Adrenal gland (tissue), 12 donors: ENCODE data around the gene RMDN3. TPM values are rescaled to one million over a fixed set of nuclear protein-coding genes. Genes with fewer than 3 reads are reported as not detected.

ENCODE experiments used
- DNase-seq, 7 donors: peaks; one replicate each; pipeline ENCODE4 v3.0.0-alpha.2; 2019 to 2020
- H3K27ac ChIP-seq, 5 donors: fragments of 200-600 bp; sonication (generic) in 4 of 5; 1 replicate in 3 of 5; 2 replicates in 2 of 5; pipeline versions ENCODE4 v1.5.1 to v1.8.0; 2016 to 2020; ENCODE audit warnings: mild to moderate bottlenecking in 1 of 5
- H3K27me3 ChIP-seq: fragments of 200-600 bp; 2 replicates; pipeline ENCODE4 v1.8.0; 2021
- H3K36me3 ChIP-seq, 2 donors: fragments of 200-600 bp; replicated peaks in 1 of 2; 1 replicate in 1 of 2; 2 replicates in 1 of 2; pipeline versions ENCODE4 v1.5.1 to v1.8.0; 2018 to 2022
- H3K4me1 ChIP-seq, 2 donors: fragments of 200-600 bp; replicated peaks in 1 of 2; 1 replicate in 1 of 2; 2 replicates in 1 of 2; pipeline versions ENCODE4 v1.5.1 to v1.8.0; 2018 to 2021
- H3K4me3 ChIP-seq, 4 donors: fragments of 200-600 bp; sonication (generic) in 3 of 4; one replicate each; pipeline ENCODE4 v1.5.1; 2016 to 2018
- H3K9me3 ChIP-seq, 3 donors: fragments of 200-600 bp; sonication (generic) in 1 of 3; replicated peaks in 1 of 3; 1 replicate in 2 of 3; 2 replicates in 1 of 3; pipeline versions ENCODE4 v1.5.1 to v1.8.0; 2016 to 2021
- CTCF ChIP-seq, 6 experiments: fragments of 450-650 bp in 4 of 6; fragments of 200-600 bp in 2 of 6; sonication (generic) in 1 of 6; IDR thresholded peaks; 1 replicate in 5 of 6; 2 replicates in 1 of 6; pipeline versions ENCODE4 v1.5.1 to v1.8.0; 2016 to 2021; ENCODE audit warnings: antibody characterized with exemption in 6 of 6, mild to moderate bottlenecking in 2 of 6, moderate library complexity in 1 of 6
- POLR2A ChIP-seq, 2 donors: fragments of 450-650 bp; IDR thresholded peaks; one replicate each; pipeline ENCODE4 v1.6.1; 2017; ENCODE audit warnings: antibody characterized with exemption in 2 of 2, mild to moderate bottlenecking in 2 of 2, moderate library complexity in 1 of 2
- WGBS, 4 donors: extraction: QIAGEN DNeasy Blood & Tissue Kit in 2 of 4; methylation state at CpG; one replicate each; pipeline versions ENCODE4 v1.1.5 to v1.1.7; 2013 to 2017; 5-methylcytosine and 5-hydroxymethylcytosine counted together
- intact Hi-C, 2 donors: fragments of 100-400 bp; cut with DNase I; formaldehyde crosslinking; loops; one replicate each; pipeline versions ENCODE4 v1.14.1 to v1.15.0; 2022 to 2023
- polyA plus RNA-seq, 3 donors: library from polyadenylated mRNA; stranded (reverse); fragments of 200-250 nt in 2 of 3; fragments of 350-450 nt in 1 of 3; fragmentation: Illumina TruSeq in 1 of 3; extraction: RNeasy Lipid Tissue Mini Kit (QIAGEN cat#74804) in 1 of 3; gene quantifications; one replicate each; pipeline ENCODE4 v1.2.3, GENCODE V29; 2013 to 2014
- total RNA-seq, 9 donors: library from RNA; depleted of rRNA in 4 of 9; stranded (reverse); fragments of >200 nt in 4 of 9; fragments of 120-200 nt in 1 of 9; fragmentation: NEBNext Ultra II Directional in 1 of 9; extraction: Animal tissue kit (Norgen Biotek cat#: 25700) in 1 of 9; gene quantifications; one replicate each; pipeline versions ENCODE4 v1.1.0 to v1.2.4, GENCODE V29; 2013 to 2023
- donor health status: healthy with polysubstance abuse.
- donor health status: Bipolar disorder and iron deficiency.
- donor health status: DM: yes; HTN: yes; CAD: no.
- donor health status: DM: no; HTN: no; CAD: no.
- donor health status: DM: no; HTN: no; CAD: no.
- donor health status: DM: yes; HTN: yes; CAD: no.

Gene RMDN3
- total and polyA plus RNA-seq, 12 donors = 19.2 to 50.1 (median 32.5) TPM

DNA sequence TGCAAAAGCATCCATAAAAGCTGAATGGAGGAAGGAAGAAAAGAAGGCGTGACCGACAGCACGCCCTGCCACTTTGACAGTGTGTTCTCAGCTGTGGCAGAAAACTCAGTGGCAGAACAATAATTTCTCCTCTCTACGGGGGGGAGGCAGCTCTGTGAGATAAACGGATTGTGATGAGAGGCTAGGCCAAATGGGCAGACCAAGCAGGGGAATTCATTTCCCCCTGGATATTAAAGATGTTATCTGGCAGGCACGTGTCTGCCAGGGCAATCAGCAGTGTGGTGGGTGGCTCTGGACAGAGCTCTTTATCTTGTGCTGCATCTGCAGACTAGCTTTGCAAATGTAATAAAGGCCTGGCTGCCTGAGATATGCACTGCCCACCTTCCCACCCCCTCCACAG, 1.9 kb upstream of the RMDN3 start:
- Histone ChIP-seq H3K27ac (no peak overlapping the region), H3K9me3 (no peaks in the 10 kb centered on the region), H3K36me3 (peaks cover 0 to 5% of the 10 kb centered on the region in 2 donors), H3K27me3 (no peaks in the 10 kb centered on the region), H3K4me3 (no peak overlapping the region), H3K4me1 (peaks cover 0 to 18% of the 10 kb centered on the region in 2 donors)
- intact Hi-C loops = no loop called here
- TF ChIP-seq POLR2A (IDR thresholded peaks at IDR 0.05) (no peak), CTCF (IDR thresholded peaks at IDR 0.05) (no peak)
- no peak for DNase-seq
- 49 to 57% (median 50%) methylated on average over 6 of the region's 6 CpGs for whole genome bisulfite sequencing, 4 donors

GRCh38 chr15:40755812-40756208, 756 bp upstream of the RMDN3 start:
- Histone ChIP-seq H3K4me3 (peak overlapping the region in 2 of 4 donors; percentile 81 to 95), H3K36me3 (peaks cover 0 to 17% of the 10 kb centered on the region in 2 donors), H3K9me3 (no peaks in the 10 kb centered on the region), H3K27me3 (no peaks in the 10 kb centered on the region), H3K4me1 (peaks cover 0 to 18% of the 10 kb centered on the region in 2 donors), H3K27ac (peak overlapping the region in 1 of 5 donors; percentile 78)
- intact Hi-C loops = no loop called here
- WGBS, 4 donors = 64 to 74% (median 70%) methylated on average over 10 of the region's 10 CpGs
- no peak for DNase-seq
- no peak for TF ChIP-seq POLR2A (IDR thresholded peaks at IDR 0.05)
- no peak for TF ChIP-seq CTCF (IDR thresholded peaks at IDR 0.05)

DNA sequence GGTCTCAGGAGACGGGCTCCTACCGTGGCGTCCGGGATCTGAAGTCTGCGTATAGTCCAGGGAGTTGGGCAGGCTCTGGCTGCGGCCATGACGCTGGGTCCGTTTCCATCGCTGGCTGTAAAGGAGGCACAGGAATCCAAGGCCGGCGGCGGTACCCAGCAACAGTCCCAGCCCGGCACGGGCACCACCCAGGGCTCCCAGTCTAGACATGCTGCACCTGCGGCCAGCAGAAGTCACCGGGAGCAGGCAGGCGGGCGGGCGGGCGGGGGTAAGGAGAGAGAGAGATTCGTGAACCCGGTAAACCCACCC, 526 bp downstream of the RMDN3 start:
- Histone ChIP-seq H3K9me3 (no peaks in the 10 kb centered on the region), H3K27me3 (no peaks in the 10 kb centered on the region), H3K36me3 (peaks cover 0 to 17% of the 10 kb centered on the region in 2 donors), H3K4me3 (peak overlapping the region in 3 of 4 donors; percentile 81 to 98 (median 95)), H3K4me1 (peaks cover 0 to 18% of the 10 kb centered on the region in 2 donors), H3K27ac (peak overlapping the region in 3 of 5 donors; percentile 78 to 84 (median 81))
- TF ChIP-seq POLR2A (IDR thresholded peaks at IDR 0.05) = no peak
- no peak for TF ChIP-seq CTCF (IDR thresholded peaks at IDR 0.05)
- intact Hi-C loops = no loop called here
- WGBS, 4 donors = 0 to 1% (median 0%) methylated on average over 9 to 22 of the region's 22 CpGs
- peak; percentile 32 to 61 (median 49) for DNase-seq

DNA sequence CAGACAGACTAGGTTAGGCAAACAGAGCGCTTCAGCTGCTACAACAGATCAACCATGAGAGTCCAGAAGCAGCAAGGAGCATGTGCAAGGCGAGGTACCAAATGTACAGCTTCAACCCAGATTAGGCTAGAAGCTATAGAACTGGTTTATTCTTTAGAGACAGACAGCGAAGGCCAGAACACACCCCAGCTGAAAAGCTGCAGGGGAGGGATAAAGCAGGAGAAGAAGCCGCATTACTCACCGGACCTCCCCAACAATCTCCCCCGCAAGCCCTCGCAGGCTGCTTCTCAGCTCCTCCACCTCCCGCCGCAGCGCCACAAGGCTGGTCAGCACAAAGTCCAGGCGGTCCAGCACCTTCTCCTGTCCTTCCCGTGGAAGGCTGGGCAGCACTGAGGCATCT, 3.3 kb downstream of the RMDN3 start:
- H3K27me3 ChIP-seq = no peaks in the 10 kb centered on the region
- H3K4me1 ChIP-seq = peaks cover 0 to 18% of the 10 kb centered on the region in 2 donors
- intact Hi-C loops = no loop called here
- DNase-seq = no peak
- TF ChIP-seq POLR2A (IDR thresholded peaks at IDR 0.05) (no peak), CTCF (IDR thresholded peaks at IDR 0.05) (no peak)
- no peaks in the 10 kb centered on the region for H3K9me3 ChIP-seq
- H3K4me3 ChIP-seq = no peak overlapping the region
- H3K36me3 ChIP-seq = peaks cover 0 to 29% of the 10 kb centered on the region in 2 donors
- 94 to 98% (median 95%) methylated on average over 11 to 12 of the region's 12 CpGs for whole genome bisulfite sequencing, 4 donors
- no peak overlapping the region for H3K27ac ChIP-seq
